Mesendoderm (in vitro differentiated cells): ENCODE measurements around the gene ATAD1.

Experiments used
- DNase-seq: peaks from one replicate; pipeline ENCODE4 v3.0.0; 2013
- H2AK5ac ChIP-seq: 2 replicates; pipeline ENCODE4 v1.6.1; 2013; ENCODE audit warnings: low read length, inconsistent platforms
- H2BK120ac ChIP-seq: 2 replicates; pipeline ENCODE4 v1.6.1; 2013; ENCODE audit warnings: low read depth, mild to moderate bottlenecking, low read length, moderate library complexity, mixed read lengths
- H2BK15ac ChIP-seq: replicated peaks from 2 replicates; pipeline ENCODE4 v1.6.1; 2013; ENCODE audit warnings: low read depth, mild to moderate bottlenecking, moderate library complexity
- H2BK5ac ChIP-seq: 2 replicates; pipeline ENCODE4 v1.6.1; 2013; ENCODE audit warnings: low read length, inconsistent platforms
- H3K18ac ChIP-seq: 2 replicates; pipeline ENCODE4 v1.6.1; 2013; ENCODE audit warnings: mild to moderate bottlenecking, low read length, mixed read lengths
- H3K23ac ChIP-seq: one replicate; pipeline ENCODE4 v1.6.1; 2013; ENCODE audit warnings: low read length
- H3K27ac ChIP-seq: 2 replicates; pipeline ENCODE4 v1.5.1; 2013; ENCODE audit warnings: low read depth, mild to moderate bottlenecking, inconsistent platforms, low read length, moderate library complexity
- H3K27me3 ChIP-seq: 2 replicates; pipeline ENCODE4 v1.6.1; 2013; ENCODE audit warnings: low read length, control low read depth, mild to moderate bottlenecking, inconsistent platforms; ENCODE audit not compliant: insufficient read depth, poor library complexity
- H3K36me3 ChIP-seq: 2 replicates; pipeline ENCODE4 v1.6.1; 2013; ENCODE audit warnings: low read length, inconsistent platforms; ENCODE audit not compliant: control insufficient read depth, insufficient read depth
- H3K4ac ChIP-seq: one replicate; pipeline ENCODE4 v1.6.1; 2013; ENCODE audit warnings: low read depth, mild to moderate bottlenecking, low read length, moderate library complexity
- H3K4me1 ChIP-seq: 2 replicates; pipeline ENCODE4 v1.6.1; 2013; ENCODE audit warnings: low read depth, low read length, inconsistent platforms; ENCODE audit not compliant: control insufficient read depth
- H3K4me2 ChIP-seq: 2 replicates; pipeline ENCODE4 v1.6.1; 2013; ENCODE audit warnings: low read length
- H3K4me3 ChIP-seq: 2 replicates; pipeline ENCODE4 v1.5.1; 2013; ENCODE audit warnings: mild to moderate bottlenecking, low read length
- H3K56ac ChIP-seq: one replicate; pipeline ENCODE4 v1.6.1; 2013; ENCODE audit warnings: low read length
- H3K79me1 ChIP-seq: 2 replicates; pipeline ENCODE4 v1.6.1; 2013; ENCODE audit warnings: low read length, inconsistent platforms
- H3K79me2 ChIP-seq: 2 replicates; pipeline ENCODE4 v1.6.1; 2013; ENCODE audit warnings: mild to moderate bottlenecking, low read length; ENCODE audit not compliant: control insufficient read depth, insufficient read depth
- H3K9ac ChIP-seq: 2 replicates; pipeline ENCODE4 v1.6.1; 2013; ENCODE audit warnings: low read length, inconsistent platforms
- H4K5ac ChIP-seq: one replicate; pipeline ENCODE4 v1.6.1; 2013; ENCODE audit warnings: low read length
- H4K8ac ChIP-seq: one replicate; pipeline ENCODE4 v1.6.1; 2013; ENCODE audit warnings: low read depth, mild to moderate bottlenecking, control low read depth, low read length, moderate library complexity
- WGBS: extraction: QIAGEN DNeasy Blood & Tissue Kit; methylation state at CpG from one replicate; pipeline ENCODE4 v1.1.7; 2013; ENCODE audit warnings: low lambda C conversion rate, missing lambda C conversion rate; ENCODE audit not compliant: insufficient coverage; ENCODE audit errors: extremely low coverage; 5-methylcytosine and 5-hydroxymethylcytosine counted together

Gene ATAD1

GRCh38 chr10:87767253-87767652 lies 50.8 kb downstream of the ATAD1 start:
- Histone ChIP-seq H3K4me2 (no peak overlapping the region), H3K27me3 (no peaks in the 10 kb centered on the region), H2BK5ac (no peak overlapping the region), H3K23ac (no peak overlapping the region), H3K79me1 (no peaks in the 10 kb centered on the region), H4K8ac (no peak overlapping the region), H3K18ac (no peak overlapping the region), H4K5ac (no peak overlapping the region), H2BK120ac (no peak overlapping the region), H3K4me3 (no peak overlapping the region), H3K56ac (no peak overlapping the region), H3K79me2 (no peaks in the 10 kb centered on the region), H3K27ac (no peak overlapping the region), H3K36me3 (no peaks in the 10 kb centered on the region), H2AK5ac (no peak overlapping the region), H3K9ac (no peak overlapping the region), H2BK15ac (no peak overlapping the region), H3K4ac (no peak overlapping the region), H3K4me1 (no peaks in the 10 kb centered on the region)
- DNase-seq, result peak; percentile 74
- WGBS, result no CpG with 5 or more reads among the region's 5 CpGs

DNA sequence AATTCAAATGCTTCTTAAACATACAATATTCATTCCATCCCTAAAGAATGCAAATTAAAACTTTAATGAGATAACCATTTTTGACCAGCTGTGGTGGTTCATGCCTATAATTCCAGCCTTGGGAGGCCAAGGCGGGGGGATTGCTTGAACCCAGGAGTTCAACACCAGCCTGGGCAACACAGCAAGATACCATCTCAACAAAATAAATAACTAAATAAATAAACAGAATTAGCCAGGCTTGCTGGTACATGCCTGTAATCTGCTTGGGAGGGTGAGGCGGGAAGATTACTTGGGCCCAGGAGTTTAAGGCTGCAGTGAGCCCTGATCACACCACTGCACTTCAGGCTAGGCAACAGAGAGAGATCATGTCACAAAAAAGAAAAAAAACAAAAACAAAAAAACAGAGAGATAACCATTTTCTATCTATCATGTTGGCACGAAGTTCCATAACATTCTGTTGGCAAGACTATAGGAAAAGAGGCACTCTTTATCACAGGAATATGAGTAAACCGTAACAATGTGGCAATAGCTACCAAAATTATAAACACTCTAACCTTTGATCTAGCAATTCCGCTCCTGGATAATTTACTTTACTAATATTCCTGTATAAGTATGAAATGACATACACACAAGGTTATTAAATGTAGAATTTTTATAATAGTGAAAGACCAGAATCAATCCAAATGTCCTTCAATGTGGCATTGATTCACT lies 52.2 kb downstream of the ATAD1 start:
- H2BK5ac ChIP-seq, result no peak overlapping the region
- no peaks in the 10 kb centered on the region for H3K79me1 ChIP-seq
- no peak overlapping the region for H3K23ac ChIP-seq
- no peak overlapping the region for H4K8ac ChIP-seq
- no peak overlapping the region for H3K18ac ChIP-seq
- no peaks in the 10 kb centered on the region for H3K27me3 ChIP-seq
- no peak overlapping the region for H2AK5ac ChIP-seq
- no peak overlapping the region for H3K56ac ChIP-seq
- no peak for DNase-seq
- no peak overlapping the region for H3K4me3 ChIP-seq
- H3K4ac ChIP-seq, result no peak overlapping the region
- H2BK15ac ChIP-seq, result no peak overlapping the region
- H3K4me1 ChIP-seq, result no peaks in the 10 kb centered on the region
- no peak overlapping the region for H3K27ac ChIP-seq
- no peaks in the 10 kb centered on the region for H3K36me3 ChIP-seq
- no peak overlapping the region for H3K4me2 ChIP-seq
- WGBS, result no CpG with 5 or more reads among the region's 5 CpGs
- no peak overlapping the region for H4K5ac ChIP-seq
- H3K79me2 ChIP-seq, result no peaks in the 10 kb centered on the region
- no peak overlapping the region for H2BK120ac ChIP-seq
- no peak overlapping the region for H3K9ac ChIP-seq

DNA sequence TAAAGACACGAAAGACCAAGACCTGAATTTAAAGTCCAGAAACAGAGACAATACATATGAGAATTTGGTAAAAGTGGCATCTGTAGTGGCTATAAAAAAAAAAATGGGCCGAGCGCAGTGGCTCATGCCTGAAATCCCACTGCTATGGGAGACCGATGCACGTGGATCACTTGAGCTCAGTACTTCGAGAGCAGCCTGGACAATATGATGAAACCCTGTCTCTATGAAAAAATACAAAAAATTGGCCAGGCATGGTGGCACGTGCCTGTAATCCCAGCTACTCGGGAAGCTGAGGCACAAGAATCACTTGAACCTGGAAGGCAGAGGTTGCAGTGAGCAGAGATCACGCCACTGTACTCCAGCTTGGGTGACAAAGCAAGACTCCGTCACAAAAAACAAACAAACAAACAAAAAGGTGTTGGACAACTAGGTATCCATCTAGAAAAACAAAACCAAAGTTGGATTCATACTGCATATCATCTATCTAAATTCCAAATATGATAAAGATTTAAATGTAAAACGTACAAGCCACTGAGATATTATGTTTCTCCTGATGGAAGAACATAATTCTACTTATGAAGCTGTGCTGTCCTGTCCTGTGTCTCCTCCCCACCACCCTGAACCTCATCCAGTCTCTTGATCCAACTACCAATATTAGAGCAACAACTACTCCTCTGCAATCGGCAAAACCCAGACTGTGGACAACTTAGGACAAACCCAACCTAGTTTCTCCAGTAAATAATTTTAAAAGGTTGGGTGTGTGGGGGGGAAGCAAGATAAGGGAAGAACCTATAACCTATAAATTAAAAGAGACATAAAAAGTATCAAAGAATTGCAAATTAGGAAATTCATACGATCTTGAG lies 53.7 kb downstream of the ATAD1 start:
- Histone ChIP-seq H2BK15ac (no peak overlapping the region), H2BK5ac (no peak overlapping the region), H3K79me1 (no peaks in the 10 kb centered on the region), H3K4me1 (no peaks in the 10 kb centered on the region), H3K27ac (no peak overlapping the region), H3K36me3 (no peaks in the 10 kb centered on the region), H2BK120ac (no peak overlapping the region), H3K56ac (no peak overlapping the region), H4K8ac (no peak overlapping the region), H3K9ac (no peak overlapping the region), H3K23ac (no peak overlapping the region), H4K5ac (no peak overlapping the region), H3K4me3 (no peak overlapping the region), H3K18ac (no peak overlapping the region), H2AK5ac (no peak overlapping the region), H3K79me2 (no peaks in the 10 kb centered on the region), H3K4ac (no peak overlapping the region), H3K27me3 (no peaks in the 10 kb centered on the region), H3K4me2 (no peak overlapping the region)
- no peak for DNase-seq
- no CpG with 5 or more reads among the region's 13 CpGs for WGBS

GRCh38 chr10:87763086-87763861 lies 54.8 kb downstream of the ATAD1 start:
- Histone ChIP-seq H2AK5ac (no peak overlapping the region), H3K23ac (no peak overlapping the region), H3K56ac (no peak overlapping the region), H3K18ac (no peak overlapping the region), H3K79me2 (no peaks in the 10 kb centered on the region), H3K4me3 (no peak overlapping the region), H3K27me3 (no peaks in the 10 kb centered on the region), H4K5ac (no peak overlapping the region), H2BK15ac (no peak overlapping the region), H3K4me2 (no peak overlapping the region), H3K79me1 (no peaks in the 10 kb centered on the region), H3K9ac (no peak overlapping the region), H3K4me1 (no peaks in the 10 kb centered on the region), H3K36me3 (no peaks in the 10 kb centered on the region), H3K4ac (no peak overlapping the region), H3K27ac (no peak overlapping the region), H4K8ac (no peak overlapping the region), H2BK5ac (no peak overlapping the region), H2BK120ac (no peak overlapping the region)
- no CpG with 5 or more reads among the region's 5 CpGs for WGBS
- DNase-seq, result no peak

- Histone ChIP-seq H3K56ac (no peak overlapping the region), H3K4ac (no peak overlapping the region), H3K27me3 (no peaks in the 10 kb centered on the region), H2BK15ac (no peak overlapping the region), H3K27ac (no peak overlapping the region), H3K9ac (no peak overlapping the region), H3K79me2 (no peaks in the 10 kb centered on the region), H3K4me1 (no peaks in the 10 kb centered on the region), H4K8ac (no peak overlapping the region), H3K18ac (no peak overlapping the region), H2AK5ac (no peak overlapping the region), H2BK5ac (no peak overlapping the region), H3K23ac (no peak overlapping the region), H3K4me2 (no peak overlapping the region), H3K79me1 (no peaks in the 10 kb centered on the region), H4K5ac (no peak overlapping the region), H2BK120ac (no peak overlapping the region), H3K36me3 (no peaks in the 10 kb centered on the region), H3K4me3 (no peak overlapping the region)
- DNase-seq, result peak; percentile 35
- no CpG with 5 or more reads among the region's 2 CpGs for WGBS
Observed at GRCh38 chr10:87761892-87762291, 56.1 kb downstream of the ATAD1 start.
